WTC11 (cell line): ENCODE data around the gene RPTOR. TPM values are rescaled to one million over a fixed set of nuclear protein-coding genes. Genes with fewer than 3 reads are reported as not detected.

Experiments
- ATAC-seq: fragments of 200-7000 bp; cut with Tn5 transposase; 2 replicates; pipeline ENCODE4 v1.10.0; 2021; ENCODE audit warnings: mild to moderate bottlenecking, moderate library complexity
- CTCF ChIA-PET: fragments of 300-600 bp; sonication (Branson Sonifier 250); formaldehyde crosslinking; loops from one replicate; lab custom pipeline; 2021; ENCODE audit warnings: antibody characterized with exemption; lab: Charles Lee
- POLR2A ChIA-PET: fragments of 350-600 bp; sonication (Branson Sonifier 250); formaldehyde crosslinking; loops from one replicate; lab custom pipeline; 2021; ENCODE audit warnings: antibody characterized with exemption; lab: Charles Lee
- DNase-seq: peaks from one replicate; pipeline ENCODE4 v3.0.0; 2021; ENCODE audit warnings: low spot score
- H3K27ac Mint-ChIP-seq: 2 replicates; pipeline ENCODE4 v1.8.0; 2021; ENCODE audit warnings: mixed read lengths
- H3K27me3 Mint-ChIP-seq: 2 replicates; pipeline ENCODE4 v1.8.0; 2021; ENCODE audit warnings: low read depth, mild to moderate bottlenecking, moderate library complexity, mixed read lengths
- H3K36me3 Mint-ChIP-seq: 2 replicates; pipeline ENCODE4 v1.8.0; 2021; ENCODE audit warnings: mixed read lengths
- H3K4me1 Mint-ChIP-seq: 2 replicates; pipeline ENCODE4 v1.8.0; 2022; ENCODE audit warnings: mixed read lengths
- H3K4me3 Mint-ChIP-seq: 2 replicates; pipeline ENCODE4 v1.8.0; 2021; ENCODE audit warnings: mild to moderate bottlenecking, moderate library complexity, mixed read lengths
- H3K9me3 Mint-ChIP-seq: 2 replicates; pipeline ENCODE4 v1.8.0; 2021; ENCODE audit warnings: mixed read lengths
- ATF1 ChIP-seq: sonication (generic); formaldehyde crosslinking; IDR thresholded peaks from 2 replicates; pipeline ENCODE4 v1.8.1; 2023; ENCODE audit warnings: mild to moderate bottlenecking, moderate library complexity, missing genetic modification reagents
- ATF3 ChIP-seq: sonication (generic); formaldehyde crosslinking; conservative IDR thresholded peaks from 2 replicates; pipeline ENCODE4 v1.8.1; 2022; ENCODE audit warnings: mild to moderate bottlenecking, missing genetic modification reagents
- E2F5 ChIP-seq: sonication (generic); formaldehyde crosslinking; IDR thresholded peaks from 2 replicates; pipeline ENCODE4 v1.8.1; 2022; ENCODE audit warnings: mild to moderate bottlenecking, moderate library complexity, missing genetic modification reagents
- ESRRA ChIP-seq: sonication (generic); formaldehyde crosslinking; IDR thresholded peaks from 2 replicates; pipeline ENCODE4 v1.8.1; 2022; ENCODE audit warnings: mild to moderate bottlenecking, missing genetic modification reagents, borderline replicate concordance
- FOXK1 ChIP-seq: sonication (generic); formaldehyde crosslinking; IDR thresholded peaks from 2 replicates; pipeline ENCODE4 v1.8.0; 2022; ENCODE audit warnings: mild to moderate bottlenecking, moderate library complexity, missing genetic modification reagents
- FOXP1 ChIP-seq: sonication (generic); formaldehyde crosslinking; IDR thresholded peaks from 2 replicates; pipeline ENCODE4 v1.8.0; 2022; ENCODE audit warnings: missing genetic modification reagents, mild to moderate bottlenecking, moderate library complexity, borderline replicate concordance
- FOXP4 ChIP-seq: sonication (generic); formaldehyde crosslinking; IDR thresholded peaks from 2 replicates; pipeline ENCODE4 v1.8.0; 2022; ENCODE audit warnings: mild to moderate bottlenecking, missing genetic modification reagents
- HMGA2 ChIP-seq: fragments of 250-450 bp; sonication (Bioruptor Pico); IDR thresholded peaks from 2 replicates; pipeline ENCODE4 v1.4.0; 2021; ENCODE audit warnings: mild to moderate bottlenecking, moderate library complexity
- HMGXB4 ChIP-seq: sonication (generic); formaldehyde crosslinking; IDR thresholded peaks from 2 replicates; pipeline ENCODE4 v1.8.1; 2023; ENCODE audit warnings: mild to moderate bottlenecking, moderate library complexity, missing genetic modification reagents
- MYBL2 ChIP-seq: sonication (generic); formaldehyde crosslinking; IDR thresholded peaks from 2 replicates; pipeline ENCODE4 v1.8.1; 2023; ENCODE audit warnings: mild to moderate bottlenecking, moderate library complexity, missing genetic modification reagents
- NFE2L1 ChIP-seq: sonication (generic); formaldehyde crosslinking; IDR thresholded peaks from 2 replicates; pipeline ENCODE4 v1.8.1; 2023; ENCODE audit warnings: missing genetic modification reagents
- NR1H2 ChIP-seq: sonication (generic); formaldehyde crosslinking; IDR thresholded peaks from 2 replicates; pipeline ENCODE4 v1.9.0; 2021; ENCODE audit warnings: mild to moderate bottlenecking, moderate library complexity, missing genetic modification reagents
- SP1 ChIP-seq: sonication (generic); formaldehyde crosslinking; conservative IDR thresholded peaks from 2 replicates; pipeline ENCODE4 v1.8.1; 2022; ENCODE audit warnings: missing genetic modification reagents
- STAT6 ChIP-seq: sonication (generic); formaldehyde crosslinking; conservative IDR thresholded peaks from 2 replicates; pipeline ENCODE4 v1.8.1; 2023; ENCODE audit warnings: mild to moderate bottlenecking, low read depth, missing genetic modification reagents, moderate library complexity
- TP53 ChIP-seq: sonication (generic); formaldehyde crosslinking; IDR thresholded peaks from 2 replicates; pipeline ENCODE4 v1.8.1; 2023; ENCODE audit warnings: mild to moderate bottlenecking, missing genetic modification reagents
- ZNF532 ChIP-seq: fragments of 250-450 bp; sonication (Bioruptor Pico); IDR thresholded peaks from 2 replicates; pipeline ENCODE4 v1.9.0; 2021; ENCODE audit warnings: mild to moderate bottlenecking, borderline replicate concordance
- total RNA-seq: library from RNA; stranded (reverse); gene quantifications from 3 replicates; pipeline ENCODE4 v1.2.3, GENCODE V29; 2021

RPTOR gene
- total RNA-seq, 1 experiment from 2014 or later: 41.0 TPM

- no peak overlapping the region for H3K4me3 Mint-ChIP-seq
- ChIA-PET CTCF (interaction anchor here (0.6 to 1.4 kb wide), 3 partner anchors 22 to 72 kb away, joined by 4 read pairs; no protein-coding TSS in a partner anchor), POLR2A (no interaction called here)
- TF ChIP-seq E2F5 (CRISPR knock-in tag): no peak
- no peak for TF ChIP-seq MYBL2 (CRISPR knock-in tag)
- no peak for TF ChIP-seq TP53
- TF ChIP-seq STAT6 (CRISPR knock-in tag): no peak
- TF ChIP-seq HMGXB4 (CRISPR knock-in tag): no peak
- TF ChIP-seq NFE2L1: no peak
- no peak for TF ChIP-seq FOXK1 (CRISPR knock-in tag)
- no peak for TF ChIP-seq FOXP1
- TF ChIP-seq HMGA2: no peak
- TF ChIP-seq NR1H2 (CRISPR knock-in tag): no peak
- TF ChIP-seq ATF3 (CRISPR knock-in tag): no peak
- no peak for TF ChIP-seq ATF1 (CRISPR knock-in tag)
- TF ChIP-seq ESRRA (CRISPR knock-in tag): no peak
- TF ChIP-seq ZNF532 (CRISPR knock-in tag): no peak
- no peak for TF ChIP-seq SP1
- H3K9me3 Mint-ChIP-seq: no peaks in the 10 kb centered on the region
- peaks cover 4% of the 10 kb centered on the region for H3K4me1 Mint-ChIP-seq
- DNase-seq (no peak), ATAC-seq (no peak)
- H3K27me3 Mint-ChIP-seq: no peaks in the 10 kb centered on the region
- H3K36me3 Mint-ChIP-seq: no peaks in the 10 kb centered on the region
- 0 out of 2 replicates have a peak overlapping the region, but pooled peaks have one; percentile 17 for H3K27ac Mint-ChIP-seq
These were observed 45.1 kb upstream of the RPTOR start for GRCh38 chr17:80499560-80499959.

GRCh38 chr17:80499961-80500665, 44.5 kb upstream of the RPTOR start:
- POLR2A ChIA-PET: no interaction called here
- Mint-ChIP-seq H3K27me3 (no peaks in the 10 kb centered on the region), H3K27ac (no peak overlapping the region), H3K36me3 (no peaks in the 10 kb centered on the region), H3K4me1 (peaks cover 4% of the 10 kb centered on the region), H3K9me3 (no peaks in the 10 kb centered on the region), H3K4me3 (no peak overlapping the region)
- DNase-seq: no peak
- no peak for TF ChIP-seq FOXP4 (CRISPR knock-in tag)
- CTCF ChIA-PET: interaction anchor here (0.6 to 1.6 kb wide), 4 partner anchors 13 to 73 kb away, joined by 3 to 4 read pairs (median 4); no protein-coding TSS in a partner anchor
- no peak for ATAC-seq
